ENCODE data around the gene TNFAIP6.
"Not testable (repeated sequence)": the region's sequence is repeated elsewhere in the genome, so short reads cannot be mapped to it uniquely, and the experiment has no call there.

The TNFAIP6 gene

GRCh38 chr2:151357359-151357758 is at the start of gene TNFAIP6:
TNFAIP6 (plus strand) TSS chr2:151357592; CDS start chr2:151357667, 75 bp downstream.
- no peak for DNase-seq
- Histone ChIP-seq H2AFZ (ENCODE audit: low read length) (no peak within 1 kb of the TSS), H4K20me1 (ENCODE audit: insufficient read depth, low read length) (no peaks in the 10 kb centered on the region), H3K4me2 (ENCODE audit: low read depth, low read length) (no peak within 1 kb of the TSS), H3K4me3 (ENCODE audit: low read length) (no peak within 1 kb of the TSS), H3F3A (ENCODE audit: insufficient read depth, low read length) (no peaks in the 10 kb centered on the region), H3K4me1 (ENCODE audit: low read length) (no peaks in the 10 kb centered on the region), H3K27me3 (replicated peaks; ENCODE audit: insufficient read depth, low read length) (no peaks in the 10 kb centered on the region), H3K9me3 (replicated peaks; ENCODE audit: insufficient read depth, low read length) (no peaks in the 10 kb centered on the region), H3K79me2 (ENCODE audit: low read length) (no peaks in the 10 kb centered on the region), H3K9me2 (replicated peaks; ENCODE audit: insufficient read depth, low read length) (no peaks in the 10 kb centered on the region), H3K36me3 (replicated peaks; ENCODE audit: insufficient read depth, low read length) (no peaks in the 10 kb centered on the region), H3K27ac (ENCODE audit: low read length) (no peak within 1 kb of the TSS), H3K9ac (ENCODE audit: low read length) (no peak within 1 kb of the TSS)
- TF ChIP-seq EZH2phosphoT487 (IDR thresholded peaks at IDR 0.05; ENCODE audit: low read length) (no peak), CTCF (IDR thresholded peaks at IDR 0.05; ENCODE audit: low read length) (no peak), EZH2 (optimal IDR thresholded peaks at IDR 0.05; ENCODE audit: low read depth, low read length) (no peak)

- not testable (repeated sequence) for H3K9me3 ChIP-seq (replicated peaks; ENCODE audit: insufficient read depth, low read length); H3K36me3 ChIP-seq (replicated peaks; ENCODE audit: insufficient read depth, low read length); H3K27ac ChIP-seq (ENCODE audit: low read length); H3K9me2 ChIP-seq (replicated peaks; ENCODE audit: insufficient read depth, low read length); H3K79me2 ChIP-seq (ENCODE audit: low read length); H3K27me3 ChIP-seq (replicated peaks; ENCODE audit: insufficient read depth, low read length); H3K4me2 ChIP-seq (ENCODE audit: low read depth, low read length); H3K4me1 ChIP-seq (ENCODE audit: low read length); H3F3A ChIP-seq (ENCODE audit: insufficient read depth, low read length); DNase-seq; H3K9ac ChIP-seq (ENCODE audit: low read length); H4K20me1 ChIP-seq (ENCODE audit: insufficient read depth, low read length); H2AFZ ChIP-seq (ENCODE audit: low read length); H3K4me3 ChIP-seq (ENCODE audit: low read length)
These were observed 47.1 kb upstream of the TNFAIP6 start for GRCh38 chr2:151310313-151310712.

GRCh38 chr2:151312440-151312839 is 45.0 kb upstream of the TNFAIP6 start:
- H4K20me1 ChIP-seq (ENCODE audit: insufficient read depth, low read length); H3F3A ChIP-seq (ENCODE audit: insufficient read depth, low read length); DNase-seq; H3K4me2 ChIP-seq (ENCODE audit: low read depth, low read length); H3K79me2 ChIP-seq (ENCODE audit: low read length); H3K4me3 ChIP-seq (ENCODE audit: low read length); H3K27me3 ChIP-seq (replicated peaks; ENCODE audit: insufficient read depth, low read length); H3K4me1 ChIP-seq (ENCODE audit: low read length); H2AFZ ChIP-seq (ENCODE audit: low read length); H3K27ac ChIP-seq (ENCODE audit: low read length); H3K9ac ChIP-seq (ENCODE audit: low read length); H3K9me2 ChIP-seq (replicated peaks; ENCODE audit: insufficient read depth, low read length); H3K9me3 ChIP-seq (replicated peaks; ENCODE audit: insufficient read depth, low read length); H3K36me3 ChIP-seq (replicated peaks; ENCODE audit: insufficient read depth, low read length): not testable (repeated sequence)

- H3K27me3 ChIP-seq (replicated peaks; ENCODE audit: insufficient read depth, low read length), result no peaks in the 10 kb centered on the region
- no peaks in the 10 kb centered on the region for H3K79me2 ChIP-seq (ENCODE audit: low read length)
- no peak overlapping the region for H3K4me2 ChIP-seq (ENCODE audit: low read depth, low read length)
- no peaks in the 10 kb centered on the region for H3K9me2 ChIP-seq (replicated peaks; ENCODE audit: insufficient read depth, low read length)
- H3K9me3 ChIP-seq (replicated peaks; ENCODE audit: insufficient read depth, low read length), result no peaks in the 10 kb centered on the region
- no peak for TF ChIP-seq EZH2phosphoT487 (IDR thresholded peaks at IDR 0.05; ENCODE audit: low read length)
- TF ChIP-seq CTCF (IDR thresholded peaks at IDR 0.05; ENCODE audit: low read length), result no peak
- no peak for TF ChIP-seq EZH2 (optimal IDR thresholded peaks at IDR 0.05; ENCODE audit: low read depth, low read length)
- no peaks in the 10 kb centered on the region for H3K4me1 ChIP-seq (ENCODE audit: low read length)
- no peak overlapping the region for H3K27ac ChIP-seq (ENCODE audit: low read length)
- H3K4me3 ChIP-seq (ENCODE audit: low read length), result no peak overlapping the region
- DNase-seq, result no peak
- no peaks in the 10 kb centered on the region for H4K20me1 ChIP-seq (ENCODE audit: insufficient read depth, low read length)
- no peaks in the 10 kb centered on the region for H3F3A ChIP-seq (ENCODE audit: insufficient read depth, low read length)
- no peak overlapping the region for H3K9ac ChIP-seq (ENCODE audit: low read length)
- H2AFZ ChIP-seq (ENCODE audit: low read length), result no peak overlapping the region
- H3K36me3 ChIP-seq (replicated peaks; ENCODE audit: insufficient read depth, low read length), result no peaks in the 10 kb centered on the region
These were observed 42.0 kb upstream of the TNFAIP6 start for GRCh38 chr2:151315381-151315903.

All from MM.1S (cell line).